Naive thymus-derived CD4-positive, alpha-beta T cell (primary cell): ENCODE results near the gene GPR3. TPM values are rescaled to one million over a fixed set of nuclear protein-coding genes. Genes with fewer than 3 reads are reported as not detected.

Experiments used
- ATAC-seq: fragments of 150-1000 bp; cut with Tn5 transposase; 2 replicates; pipeline ENCODE4 v1.10.0; 2021; ENCODE audit warnings: mild to moderate bottlenecking, moderate library complexity
- CTCF ChIA-PET: fragments of 350-600 bp; sonication (Branson Sonifier 250); formaldehyde crosslinking; loops from one replicate; lab custom pipeline; 2021; ENCODE audit warnings: antibody characterized with exemption; lab: Charles Lee
- POLR2A ChIA-PET: fragments of 350-600 bp; sonication (Branson Sonifier 250); formaldehyde crosslinking; loops from one replicate; lab custom pipeline; 2021; ENCODE audit warnings: antibody characterized with exemption, inconsistent platforms; lab: Charles Lee
- DNase-seq, 9 donors: peaks; one replicate each; pipeline versions ENCODE4 v3.0.0 to v3.0.0-alpha.2; 2020 to 2022; ENCODE audit warnings: mixed read lengths in 1 of 9
- H3K27ac ChIP-seq: one replicate; pipeline ENCODE4 v1.7.0; 2013; ENCODE audit warnings: mild to moderate bottlenecking, low read depth, low read length, moderate library complexity
- H3K27me3 ChIP-seq, 2 donors: one replicate each; pipeline ENCODE4 v1.7.0; 2013; ENCODE audit warnings: low read length in 2 of 2, mild to moderate bottlenecking in 2 of 2, moderate library complexity in 2 of 2; ENCODE audit not compliant: control insufficient read depth in 2 of 2, insufficient read depth in 2 of 2
- H3K36me3 ChIP-seq, 3 experiments: 1 replicate in 2 of 3; 2 replicates in 1 of 3; pipeline ENCODE4 v1.7.0; 2013; ENCODE audit warnings: low read length in 3 of 3, mild to moderate bottlenecking in 3 of 3, moderate library complexity in 1 of 3; ENCODE audit not compliant: insufficient read depth in 3 of 3, control insufficient read depth in 2 of 3
- H3K4me1 ChIP-seq, 2 donors: one replicate each; pipeline ENCODE4 v1.7.0; 2013; ENCODE audit warnings: low read length in 2 of 2, mild to moderate bottlenecking in 2 of 2, moderate library complexity in 1 of 2; ENCODE audit not compliant: control insufficient read depth in 2 of 2, insufficient read depth in 2 of 2
- H3K4me3 ChIP-seq: 2 replicates; pipeline ENCODE4 v1.7.0; 2013; ENCODE audit warnings: mild to moderate bottlenecking, low read length
- H3K9me3 ChIP-seq, 3 experiments: 1 replicate in 2 of 3; 2 replicates in 1 of 3; pipeline ENCODE4 v1.7.0; 2013; ENCODE audit warnings: low read length in 3 of 3; ENCODE audit not compliant: control insufficient read depth in 2 of 3
- H3K27ac Mint-ChIP-seq, 9 donors: one replicate each; pipeline ENCODE4 v1.8.0; 2020 to 2022; ENCODE audit warnings: mixed read lengths in 9 of 9, mild to moderate bottlenecking in 8 of 9, moderate library complexity in 5 of 9, inconsistent platforms in 2 of 9
- H3K27me3 Mint-ChIP-seq, 5 donors: one replicate each; pipeline ENCODE4 v1.8.0; 2021 to 2022; ENCODE audit warnings: mixed read lengths in 5 of 5, mild to moderate bottlenecking in 1 of 5
- H3K36me3 Mint-ChIP-seq, 5 donors: one replicate each; pipeline ENCODE4 v1.8.0; 2020 to 2022; ENCODE audit warnings: mixed read lengths in 5 of 5, mild to moderate bottlenecking in 3 of 5, inconsistent platforms in 1 of 5
- H3K4me1 Mint-ChIP-seq, 7 donors: one replicate each; pipeline ENCODE4 v1.8.0; 2020 to 2022; ENCODE audit warnings: mixed read lengths in 7 of 7, mild to moderate bottlenecking in 3 of 7, inconsistent platforms in 1 of 7
- H3K4me3 Mint-ChIP-seq, 10 donors: one replicate each; pipeline ENCODE4 v1.8.0; 2020 to 2022; ENCODE audit warnings: mild to moderate bottlenecking in 10 of 10, mixed read lengths in 10 of 10, moderate library complexity in 6 of 10, inconsistent platforms in 2 of 10
- H3K9me3 Mint-ChIP-seq, 11 donors: one replicate each; pipeline ENCODE4 v1.8.0; 2020 to 2022; ENCODE audit warnings: mixed read lengths in 11 of 11, mild to moderate bottlenecking in 4 of 11, inconsistent platforms in 1 of 11, moderate library complexity in 1 of 11
- intact Hi-C, 2 donors: fragments of 100-400 bp; cut with micrococcal nuclease; formaldehyde crosslinking; loops; one replicate each; pipeline ENCODE4 v1.15.1; 2023
- polyA plus RNA-seq, 2 donors: library from polyadenylated mRNA; unstranded; fragments of 300-500 nt; fragmentation: Illumina TruSeq; gene quantifications; one replicate each; pipeline ENCODE4 v1.2.3, GENCODE V29; 2021
- total RNA-seq, 6 experiments: library from RNA in 5 of 6; stranded (reverse) in 5 of 6; gene quantifications; 1 replicate in 5 of 6; 2 replicates in 1 of 6; pipeline ENCODE4 v1.2.3 and lab custom pipeline; 2021 to 2026

The GPR3 gene
- total and polyA plus RNA-seq, 7 experiments from 2014 or later, result 0.09 to 0.93 (median 0.24) TPM; not detected in 2

DNA sequence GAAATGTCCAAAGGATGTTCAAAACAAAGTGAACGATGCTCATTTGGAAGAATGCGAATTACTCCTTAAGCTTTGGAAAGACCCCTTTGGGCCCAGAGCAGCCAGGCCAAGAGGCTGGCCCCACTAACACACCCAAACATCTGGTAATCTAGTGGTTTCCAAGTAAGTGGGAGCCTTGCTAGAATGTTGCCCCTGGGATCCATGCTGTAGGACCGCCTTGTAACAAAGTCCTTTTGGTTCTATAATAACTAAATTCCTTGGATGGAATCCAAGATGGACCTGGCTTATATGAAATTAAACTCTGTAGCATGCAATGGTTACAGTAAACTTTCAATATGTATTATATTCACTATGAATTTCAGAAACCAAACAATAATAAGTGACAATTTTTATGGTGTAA lies 25.3 kb downstream of the GPR3 start:
- peaks cover 12 to 56% (median 45%) of the 10 kb centered on the region in 7 donors for H3K4me1 Mint-ChIP-seq
- POLR2A ChIA-PET, result interaction anchor here (0.6 to 1.3 kb wide), 2 partner anchors 38 to 96 kb away, joined by 3 read pairs; no protein-coding TSS in a partner anchor

DNA sequence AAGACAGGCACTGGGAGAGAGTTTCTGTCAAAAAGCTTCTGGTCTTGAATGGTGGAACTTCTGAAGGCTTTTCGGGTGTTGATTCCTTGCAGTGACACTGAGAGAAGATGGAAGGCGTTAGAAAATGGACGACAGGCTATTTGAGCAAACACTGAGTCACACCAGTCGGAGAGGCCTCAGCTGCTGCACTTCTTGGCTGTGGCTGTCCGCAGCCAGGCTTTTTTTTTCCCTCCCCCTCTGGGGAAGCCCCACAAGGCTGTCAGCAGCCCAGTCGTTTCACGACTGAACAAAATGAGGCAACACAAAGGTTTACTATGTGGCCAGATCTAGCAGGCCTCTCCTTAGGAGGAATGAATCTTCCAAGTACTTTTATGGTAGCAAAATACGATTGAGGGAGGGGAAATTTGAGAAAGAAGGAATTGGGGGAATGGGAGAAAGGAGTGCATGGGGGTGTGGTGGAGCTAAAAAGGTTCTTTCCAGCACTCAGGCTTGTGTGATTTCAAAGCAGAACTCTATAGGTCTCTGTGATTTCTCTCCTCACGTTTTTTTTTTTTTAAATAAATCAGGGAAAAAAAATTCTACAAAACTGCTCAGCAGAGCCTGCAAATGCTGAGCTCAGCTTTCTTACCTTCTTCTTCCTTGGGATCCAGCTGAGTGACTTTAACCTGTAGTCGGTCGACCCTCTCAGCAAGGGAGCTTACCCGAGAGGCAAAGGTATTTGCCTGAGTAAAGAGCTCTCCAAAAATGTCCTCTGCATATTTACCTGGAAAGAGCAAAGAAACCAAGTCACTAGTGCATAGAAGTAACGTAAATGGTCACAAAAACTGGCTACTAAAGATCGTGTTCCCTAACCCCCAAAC lies 26.1 kb downstream of the GPR3 start:
- Mint-ChIP-seq H3K9me3 (peaks cover 0 to 2% (median 0%) of the 10 kb centered on the region in 11 donors), H3K36me3 (peaks cover 19 to 38% (median 27%) of the 10 kb centered on the region in 5 donors), H3K4me3 (peak overlapping the region in 1 of 10 donors; percentile 64), H3K27ac (peak overlapping the region in 6 of 9 donors; percentile 8 to 84 (median 42)), H3K4me1 (peaks cover 12 to 61% (median 49%) of the 10 kb centered on the region in 7 donors), H3K27me3 (no peaks in the 10 kb centered on the region)
- intact Hi-C loops, result loop anchor here in 1 of 2 donors (5.0 kb wide), 1 partner anchor 244 kb away; no protein-coding TSS in a partner anchor
- ChIA-PET CTCF (interaction anchor here (0.7 to 1.4 kb wide), 4 partner anchors 10 to 456 kb away, joined by 3 to 4 read pairs (median 3); no protein-coding TSS in a partner anchor), POLR2A (interaction anchor here (0.6 to 1.6 kb wide), 3 partner anchors 9 to 97 kb away, joined by 3 read pairs; no protein-coding TSS in a partner anchor)
- Histone ChIP-seq H3K4me3 (no peak overlapping the region), H3K27ac (no peak overlapping the region), H3K36me3 (peaks cover 20 to 56% (median 32%) of the 10 kb centered on the region in 3 experiments), H3K27me3 (no peaks in the 10 kb centered on the region), H3K9me3 (no peaks in the 10 kb centered on the region), H3K4me1 (peaks cover 9 to 25% of the 10 kb centered on the region in 2 donors)
- ATAC-seq (peak; percentile 44), DNase-seq (peak in 1 of 9 donors; percentile 66)

More for the DNA sequence above, 25.3 kb downstream of the GPR3 start:
- intact Hi-C loops, result loop anchor here in 1 of 2 donors (2.0 to 5.0 kb wide), 3 partner anchors 73 to 245 kb away; partner anchors contain the start of gene WASF2
- no peak overlapping the region for H3K4me3 Mint-ChIP-seq
- Histone ChIP-seq H3K9me3 (no peaks in the 10 kb centered on the region), H3K36me3 (peaks cover 28 to 64% (median 32%) of the 10 kb centered on the region in 3 experiments), H3K4me1 (peaks cover 8 to 23% of the 10 kb centered on the region in 2 donors), H3K27me3 (no peaks in the 10 kb centered on the region), H3K4me3 (no peak overlapping the region), H3K27ac (no peak overlapping the region)
- ATAC-seq (no peak), DNase-seq (no peak)
- peaks cover 0 to 2% (median 0%) of the 10 kb centered on the region in 11 donors for H3K9me3 Mint-ChIP-seq
- H3K27ac Mint-ChIP-seq, result peak overlapping the region in 3 of 9 donors; percentile 43 to 84 (median 68)
- no peaks in the 10 kb centered on the region for H3K27me3 Mint-ChIP-seq
- H3K36me3 Mint-ChIP-seq, result peaks cover 20 to 46% (median 29%) of the 10 kb centered on the region in 5 donors
- CTCF ChIA-PET, result interaction anchor here (0.7 kb wide), 1 partner anchor 32 kb away, joined by 4 read pairs; no protein-coding TSS in a partner anchor

DNA sequence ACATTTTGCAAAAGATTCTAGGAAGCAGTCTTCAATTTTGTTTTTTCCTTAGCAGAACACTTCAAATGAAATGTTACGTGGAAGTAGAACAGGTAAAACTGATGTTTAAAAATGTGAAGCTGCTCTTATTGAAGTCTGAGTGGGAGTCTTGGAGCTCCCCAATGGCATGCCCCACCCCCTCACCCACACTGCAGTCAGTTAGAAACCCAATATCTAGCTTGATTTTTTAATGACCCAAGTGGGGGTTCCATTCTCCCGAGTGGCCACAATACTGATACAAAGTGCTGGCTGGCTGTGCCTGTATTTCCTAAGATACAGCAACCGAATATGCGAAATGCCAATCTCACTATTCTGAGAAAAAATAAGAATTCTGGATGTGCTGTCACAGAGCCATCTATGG lies 31.3 kb downstream of the GPR3 start:
- Mint-ChIP-seq H3K4me1 (peaks cover 43 to 79% (median 68%) of the 10 kb centered on the region in 7 donors), H3K27ac (peak overlapping the region; percentile 48 to 90 (median 72)), H3K4me3 (peak overlapping the region in 4 of 10 donors; percentile 0 to 42 (median 12)), H3K27me3 (no peaks in the 10 kb centered on the region), H3K9me3 (peaks cover 0 to 2% (median 0%) of the 10 kb centered on the region in 11 donors), H3K36me3 (peaks cover 4 to 18% (median 13%) of the 10 kb centered on the region in 5 donors)
- no peaks in the 10 kb centered on the region for H3K27me3 ChIP-seq
- ChIA-PET CTCF (interaction anchor here (0.7 to 1.6 kb wide), 2 partner anchors 86 to 133 kb away, joined by 3 to 4 read pairs; no protein-coding TSS in a partner anchor), POLR2A (interaction anchor here (0.6 to 1.2 kb wide), 2 partner anchors 9 to 179 kb away, joined by 3 read pairs; no protein-coding TSS in a partner anchor)
- H3K27ac ChIP-seq, result no peak overlapping the region
- intact Hi-C loops, result no loop called here
- H3K9me3 ChIP-seq, result no peaks in the 10 kb centered on the region
- no peak for ATAC-seq
- peaks cover 9 to 57% of the 10 kb centered on the region in 2 donors for H3K4me1 ChIP-seq
- H3K4me3 ChIP-seq, result no peak overlapping the region
- no peak for DNase-seq
- peaks cover 0 to 16% (median 7%) of the 10 kb centered on the region in 3 experiments for H3K36me3 ChIP-seq

DNA sequence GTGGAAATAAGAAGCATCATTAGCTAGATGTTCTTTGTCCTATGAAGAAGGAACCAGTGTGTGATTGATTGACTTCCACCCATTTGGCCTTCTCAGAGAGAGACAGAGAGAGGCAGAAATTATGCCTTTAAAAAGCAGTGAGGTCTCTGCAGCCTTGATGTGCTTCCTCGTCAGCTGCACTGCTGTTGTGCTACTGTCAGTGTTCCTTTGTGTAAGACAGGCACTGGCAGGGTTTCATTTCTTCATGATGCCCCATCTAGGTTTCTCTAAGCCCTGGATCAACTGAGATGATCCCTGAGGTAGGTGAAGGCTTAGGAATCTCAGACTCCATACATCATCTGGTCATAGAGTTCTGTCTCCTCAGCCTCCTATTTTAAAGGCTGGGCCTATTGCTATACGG lies 34.9 kb downstream of the GPR3 start:
- CTCF ChIA-PET, result interaction anchor here (0.9 to 2.0 kb wide), 3 partner anchors 8 to 96 kb away, joined by 3 to 6 read pairs (median 4); no protein-coding TSS in a partner anchor
- POLR2A ChIA-PET, result interaction anchor here (0.8 to 5.5 kb wide), 9 partner anchors 8 to 96 kb away, joined by 3 to 29 read pairs (median 6); partner anchors contain the start of gene WASF2
- H3K4me3 Mint-ChIP-seq, result peak overlapping the region; percentile 82 to 94 (median 87)
- H3K9me3 Mint-ChIP-seq, result no peaks in the 10 kb centered on the region
- Histone ChIP-seq H3K9me3 (no peaks in the 10 kb centered on the region), H3K4me3 (no peak overlapping the region), H3K4me1 (peaks cover 23 to 68% of the 10 kb centered on the region in 2 donors), H3K36me3 (peaks cover 0 to 10% (median 4%) of the 10 kb centered on the region in 3 experiments), H3K27me3 (no peaks in the 10 kb centered on the region), H3K27ac (peak overlapping the region; percentile 74)
- peak overlapping the region in 8 of 9 donors; percentile 83 to 96 (median 89) for H3K27ac Mint-ChIP-seq
- peaks cover 4 to 16% (median 13%) of the 10 kb centered on the region in 5 donors for H3K36me3 Mint-ChIP-seq
- intact Hi-C loops, result no loop called here
- ATAC-seq (no peak), DNase-seq (peak in 1 of 9 donors; percentile 22)
- H3K4me1 Mint-ChIP-seq, result peaks cover 46 to 89% (median 79%) of the 10 kb centered on the region in 7 donors
- H3K27me3 Mint-ChIP-seq, result no peaks in the 10 kb centered on the region

DNA sequence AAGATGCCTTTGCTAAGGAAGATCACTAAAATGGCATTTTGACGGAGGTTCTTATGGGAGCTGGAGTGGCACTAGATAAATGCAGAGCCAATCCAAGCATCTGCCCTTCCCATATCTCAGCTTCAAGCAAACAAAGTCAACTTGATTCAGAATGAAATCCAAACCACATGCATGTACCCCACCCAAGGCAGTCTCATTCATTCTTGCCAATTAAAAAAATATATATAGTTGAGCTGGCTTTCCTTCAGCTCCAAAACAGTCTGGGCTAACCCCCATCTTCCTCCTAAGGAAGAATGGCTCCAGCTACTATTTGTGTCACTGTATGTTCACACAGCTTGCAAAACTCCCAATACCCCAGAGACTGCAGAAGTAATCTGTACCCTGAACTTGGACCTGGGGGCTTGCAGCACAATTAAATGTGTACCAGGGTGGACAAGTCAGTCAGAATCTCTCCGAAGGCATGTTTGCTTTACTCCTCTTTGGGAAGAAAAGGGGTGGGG lies 35.4 kb downstream of the GPR3 start:
- intact Hi-C loops, result loop anchor here (1.0 to 2.0 kb wide), 2 partner anchors 10 to 63 kb away; partner anchors contain the start of gene WASF2 (in 1 of the 2)
- Mint-ChIP-seq H3K9me3 (no peaks in the 10 kb centered on the region), H3K4me1 (peaks cover 42 to 84% (median 74%) of the 10 kb centered on the region in 7 donors), H3K27me3 (no peaks in the 10 kb centered on the region), H3K27ac (peak overlapping the region; percentile 83 to 96 (median 88)), H3K4me3 (peak overlapping the region; percentile 82 to 94 (median 87)), H3K36me3 (peaks cover 4 to 16% (median 13%) of the 10 kb centered on the region in 5 donors)
- ChIA-PET CTCF (interaction anchor here (0.9 to 2.0 kb wide), 6 partner anchors 8 to 235 kb away, joined by 3 to 6 read pairs (median 4); no protein-coding TSS in a partner anchor), POLR2A (interaction anchor here (0.7 to 5.5 kb wide), 12 partner anchors 9 to 96 kb away, joined by 3 to 29 read pairs (median 4); partner anchors contain the start of gene WASF2)
- no peak for ATAC-seq
- Histone ChIP-seq H3K9me3 (no peaks in the 10 kb centered on the region), H3K4me3 (peak overlapping the region; percentile 30), H3K27me3 (no peaks in the 10 kb centered on the region), H3K4me1 (peaks cover 18 to 65% of the 10 kb centered on the region in 2 donors), H3K36me3 (peaks cover 0 to 10% (median 4%) of the 10 kb centered on the region in 3 experiments), H3K27ac (peak overlapping the region; percentile 74)
- DNase-seq, result no peak
